ENCODE measurements around the gene ELF3. TPM values are rescaled to one million over a fixed set of nuclear protein-coding genes. Genes with fewer than 3 reads are reported as not detected.
"Not testable (repeated sequence)": the region's sequence is repeated elsewhere in the genome, so short reads cannot be mapped to it uniquely, and the experiment has no call there.

Gene ELF3
- total RNA-seq, 6 donors from 2014 or later: 82.8 to 261 (median 137) TPM

DNA sequence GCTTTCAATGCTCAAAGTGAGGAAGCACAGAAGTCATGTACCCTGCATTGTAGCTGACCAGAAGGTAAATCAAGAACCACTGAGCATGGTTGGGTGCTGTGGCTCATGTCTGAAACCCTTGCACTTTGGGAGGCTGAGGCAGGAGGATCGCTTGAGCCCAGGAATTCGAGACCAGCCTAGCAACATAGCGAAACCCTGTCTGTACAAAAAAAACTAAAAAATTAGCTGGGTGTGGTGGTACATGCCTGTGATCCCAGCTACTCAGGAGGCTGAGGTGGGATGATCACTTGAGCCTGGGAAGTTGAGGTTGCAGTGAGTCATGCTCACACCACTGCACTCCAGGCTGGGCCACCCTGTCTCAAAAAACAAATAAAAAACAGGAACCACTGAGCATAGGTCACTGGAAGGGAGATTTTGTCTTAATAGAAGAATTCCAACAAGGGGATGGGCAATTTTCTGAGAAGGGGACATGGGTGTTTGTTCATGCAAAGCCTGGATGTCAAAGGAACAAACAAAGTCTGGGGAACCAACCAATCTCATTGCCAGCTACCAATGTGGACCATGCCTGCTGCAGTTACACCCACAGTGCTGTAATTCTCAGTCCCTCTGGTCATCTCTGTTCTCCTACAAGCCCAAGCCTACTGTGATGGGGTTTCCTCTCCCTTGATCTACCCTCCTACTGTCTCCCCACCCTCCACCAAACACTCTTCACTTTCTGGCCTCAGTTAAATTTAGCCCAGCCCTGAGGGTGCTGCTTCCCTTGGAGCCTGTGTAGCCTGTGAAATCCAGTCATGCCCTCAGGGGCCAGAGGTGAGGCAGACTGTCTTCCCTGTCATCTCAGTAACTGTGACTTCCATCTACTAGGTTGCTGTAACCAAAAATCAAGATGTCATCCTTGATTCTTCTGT lies 47.9 kb downstream of the ELF3 start:
- Histone ChIP-seq H3K9me3 (no peaks in the 10 kb centered on the region), H3K4me1 (peaks cover 0 to 11% (median 2%) of the 10 kb centered on the region in 4 donors), H3K4me3 (no peak overlapping the region), H3K27ac (peak overlapping the region in 2 of 4 donors; percentile 10 to 48), H3K36me3 (no peaks in the 10 kb centered on the region), H3K27me3 (no peaks in the 10 kb centered on the region)
- 88 to 93% methylated on average over 3 of the region's 3 CpGs for WGBS, 2 donors
- TF ChIP-seq POLR2A (IDR thresholded peaks at IDR 0.05): no peak
- peak in 1 of 4 donors; percentile 83 for TF ChIP-seq EP300 (IDR thresholded peaks at IDR 0.05)
- peak in 1 of 2 donors; percentile 15 for TF ChIP-seq POLR2AphosphoS5 (IDR thresholded peaks at IDR 0.05)
- DNase-seq (peak in 1 of 2 donors; percentile 72), ATAC-seq (ENCODE audit: low FRiP score in 2 of 2) (peak; percentile 42 to 54)

DNA sequence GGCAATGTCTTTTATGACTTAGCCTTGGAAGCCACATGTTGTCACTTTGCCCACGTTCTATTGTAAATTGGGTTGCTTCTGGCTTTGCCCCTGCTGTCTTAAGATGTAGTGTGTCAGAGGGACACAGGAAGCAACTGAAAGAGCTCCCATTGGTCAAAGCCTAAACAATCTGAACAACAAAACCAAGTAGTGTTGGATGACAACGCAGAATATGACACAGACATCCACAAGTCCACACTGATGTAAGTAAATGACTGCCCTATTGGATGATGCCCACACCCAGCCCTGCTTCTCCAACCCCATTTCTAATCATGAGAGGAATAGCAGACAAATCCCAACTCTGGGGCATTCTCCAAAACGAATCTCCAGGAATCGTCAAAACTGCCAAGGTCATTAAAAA lies 50.7 kb downstream of the ELF3 start:
- no peaks in the 10 kb centered on the region for H3K9me3 ChIP-seq
- H3K36me3 ChIP-seq: no peaks in the 10 kb centered on the region
- ATAC-seq (ENCODE audit: low FRiP score in 2 of 2) (no peak), DNase-seq (no peak)
- H3K27ac ChIP-seq: no peak overlapping the region
- no peaks in the 10 kb centered on the region for H3K27me3 ChIP-seq
- H3K4me3 ChIP-seq: no peak overlapping the region
- WGBS, 2 donors: 90 to 93% methylated on average over 4 of the region's 4 CpGs
- TF ChIP-seq POLR2A (IDR thresholded peaks at IDR 0.05) (no peak), POLR2AphosphoS5 (IDR thresholded peaks at IDR 0.05) (no peak), EP300 (IDR thresholded peaks at IDR 0.05) (no peak)
- TF ChIP-seq, protein P1, sequence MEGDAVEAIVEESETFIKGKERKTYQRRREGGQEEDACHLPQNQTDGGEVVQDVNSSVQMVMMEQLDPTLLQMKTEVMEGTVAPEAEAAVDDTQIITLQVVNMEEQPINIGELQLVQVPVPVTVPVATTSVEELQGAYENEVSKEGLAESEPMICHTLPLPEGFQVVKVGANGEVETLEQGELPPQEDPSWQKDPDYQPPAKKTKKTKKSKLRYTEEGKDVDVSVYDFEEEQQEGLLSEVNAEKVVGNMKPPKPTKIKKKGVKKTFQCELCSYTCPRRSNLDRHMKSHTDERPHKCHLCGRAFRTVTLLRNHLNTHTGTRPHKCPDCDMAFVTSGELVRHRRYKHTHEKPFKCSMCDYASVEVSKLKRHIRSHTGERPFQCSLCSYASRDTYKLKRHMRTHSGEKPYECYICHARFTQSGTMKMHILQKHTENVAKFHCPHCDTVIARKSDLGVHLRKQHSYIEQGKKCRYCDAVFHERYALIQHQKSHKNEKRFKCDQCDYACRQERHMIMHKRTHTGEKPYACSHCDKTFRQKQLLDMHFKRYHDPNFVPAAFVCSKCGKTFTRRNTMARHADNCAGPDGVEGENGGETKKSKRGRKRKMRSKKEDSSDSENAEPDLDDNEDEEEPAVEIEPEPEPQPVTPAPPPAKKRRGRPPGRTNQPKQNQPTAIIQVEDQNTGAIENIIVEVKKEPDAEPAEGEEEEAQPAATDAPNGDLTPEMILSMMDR (IDR thresholded peaks at IDR 0.05): no peak
- H3K4me1 ChIP-seq: peaks cover 0 to 11% (median 2%) of the 10 kb centered on the region in 4 donors

DNA sequence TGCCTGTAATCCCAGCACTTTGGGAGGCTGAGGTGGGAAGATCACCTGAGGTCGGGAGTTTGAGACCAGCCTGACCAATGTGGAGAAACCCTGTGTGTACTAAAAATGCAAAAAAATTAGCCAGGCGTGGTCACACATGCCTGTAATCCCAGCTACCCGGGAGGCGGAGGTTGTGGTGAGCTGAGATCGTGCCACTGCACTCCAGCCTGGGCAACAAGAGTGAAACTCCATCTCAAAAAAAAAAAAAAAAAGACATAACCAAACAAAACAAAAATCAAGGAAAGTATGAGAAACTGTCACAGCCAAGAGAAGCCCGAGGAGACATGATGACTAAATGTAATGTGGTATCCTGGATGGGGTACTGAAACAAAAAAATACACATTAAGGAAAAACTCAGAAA lies 51.4 kb downstream of the ELF3 start:
- not testable (repeated sequence) for H3K4me3 ChIP-seq; H3K27ac ChIP-seq; H3K36me3 ChIP-seq; H3K27me3 ChIP-seq; H3K9me3 ChIP-seq; H3K4me1 ChIP-seq; ATAC-seq (ENCODE audit: low FRiP score in 2 of 2); DNase-seq
- 69 to 76% methylated on average over 6 of the region's 6 CpGs for WGBS, 2 donors

DNA sequence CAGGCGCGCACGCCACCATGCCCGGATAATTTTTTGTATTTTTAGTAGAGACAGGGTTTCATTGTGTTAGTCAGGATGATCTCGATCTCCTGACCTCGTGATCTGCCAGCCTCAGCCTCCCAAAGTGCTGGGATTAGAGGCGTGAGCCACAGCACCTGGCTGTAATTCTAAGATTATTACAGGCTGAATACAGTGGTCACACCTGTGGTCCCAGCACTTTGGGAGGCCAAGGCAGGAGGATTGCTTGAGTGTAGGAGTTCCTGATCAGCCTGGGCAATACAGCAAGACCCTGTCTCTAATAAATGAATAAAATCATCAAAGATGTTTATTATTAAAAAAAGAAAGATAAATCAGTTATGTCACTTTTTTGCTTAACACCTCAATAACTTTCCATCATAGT lies 52.2 kb downstream of the ELF3 start:
- not testable (repeated sequence) for H3K36me3 ChIP-seq; ATAC-seq (ENCODE audit: low FRiP score in 2 of 2); H3K27ac ChIP-seq; H3K9me3 ChIP-seq; DNase-seq; H3K4me1 ChIP-seq; H3K27me3 ChIP-seq; H3K4me3 ChIP-seq
- 95 to 96% methylated on average over 7 of the region's 7 CpGs for WGBS, 2 donors

DNA sequence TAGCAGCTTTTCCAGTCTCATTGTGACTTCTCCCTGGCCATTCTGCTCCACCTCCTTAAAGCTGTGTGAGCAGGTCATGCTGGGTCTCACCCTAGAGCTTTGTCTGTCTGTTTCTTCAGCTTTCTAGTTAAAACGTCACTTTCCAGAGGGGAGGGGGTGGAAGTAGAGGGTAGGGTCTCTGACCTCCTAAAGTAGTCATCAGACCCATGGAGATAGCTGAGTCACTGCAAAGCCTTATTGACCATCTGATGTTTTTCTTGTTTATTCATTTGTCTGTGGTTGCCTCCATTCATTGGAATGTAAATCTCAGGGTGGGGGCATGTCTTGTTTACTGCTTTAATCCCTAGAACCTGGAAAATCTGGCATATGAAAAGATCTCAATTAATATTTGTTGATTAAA lies 52.7 kb downstream of the ELF3 start:
- ATAC-seq (ENCODE audit: low FRiP score in 2 of 2): no peak
- H3K4me1 ChIP-seq: peaks cover 0 to 2% (median 0%) of the 10 kb centered on the region in 4 donors
- TF ChIP-seq POLR2AphosphoS5 (IDR thresholded peaks at IDR 0.05): no peak
- TF ChIP-seq EP300 (IDR thresholded peaks at IDR 0.05): no peak
- TF ChIP-seq POLR2A (IDR thresholded peaks at IDR 0.05): no peak
- TF ChIP-seq, protein P1 (IDR thresholded peaks at IDR 0.05): no peak
- no peaks in the 10 kb centered on the region for H3K27me3 ChIP-seq
- no peak overlapping the region for H3K4me3 ChIP-seq
- 21 to 56% methylated on average over 1 of the region's 1 CpG for whole genome bisulfite sequencing, 2 donors
- DNase-seq: no peak
- H3K36me3 ChIP-seq: no peaks in the 10 kb centered on the region
- no peaks in the 10 kb centered on the region for H3K9me3 ChIP-seq
- H3K27ac ChIP-seq: no peak overlapping the region

DNA sequence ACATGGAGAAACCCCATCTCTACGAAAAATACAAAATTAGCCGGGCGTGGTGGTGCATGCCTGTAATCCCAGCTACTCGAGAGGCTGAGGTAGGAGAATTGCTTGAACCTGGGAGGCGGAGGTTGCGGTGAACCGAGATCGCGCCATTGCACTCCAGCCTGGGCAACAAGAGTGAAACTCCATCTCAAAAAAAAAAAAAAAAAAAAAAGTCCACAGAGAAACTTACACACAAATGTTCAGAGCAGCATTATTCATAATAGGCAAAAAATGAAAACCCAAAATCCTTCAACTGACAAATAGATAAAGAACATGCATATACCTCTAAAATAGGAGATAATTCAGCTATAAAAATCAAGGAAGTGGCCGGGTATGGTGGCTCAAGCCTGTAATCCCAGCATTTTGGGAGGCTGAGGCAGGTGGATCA lies 54.5 kb downstream of the ELF3 start:
- H3K9me3 ChIP-seq; H3K27me3 ChIP-seq; ATAC-seq (ENCODE audit: low FRiP score in 2 of 2); H3K4me3 ChIP-seq; H3K36me3 ChIP-seq; DNase-seq; H3K27ac ChIP-seq; H3K4me1 ChIP-seq: not testable (repeated sequence)
- 88 to 89% methylated on average over 10 of the region's 10 CpGs for WGBS, 2 donors

Small RNAs within 50 kb of the gene (small RNA-seq; reads per million reads assigned to genes)
- gene AL691482.1: 0 to 0.37 (median 0) reads per million in 4 donors
- 0 reads per million in 4 donors for gene AL691482.2
- gene MIR6740: 0 to 1.3 (median 0) reads per million in 4 donors
- 0 reads per million in 4 donors for gene RF00156

Other genes starting within 250 kb of the ELF3 start
- gene IPO9, start 181.4 kb upstream of the ELF3 start, total RNA-seq: 10 to 100 TPM; 22.8 to 46.7 (median 35.7) TPM
- gene SHISA4, start 121.7 kb upstream of the ELF3 start, total RNA-seq: 10 to 100 TPM in 5 of 6 donors, 1 to 10 TPM in 1; 4.6 to 20.9 (median 11.8) TPM
- 10 to 100 TPM; 16.6 to 28.1 (median 22.9) TPM for gene LMOD1, start 64.0 kb upstream of the ELF3 start, total RNA-seq
- gene TIMM17A, start 55.1 kb upstream of the ELF3 start, total RNA-seq: 10 to 100 TPM; 11.7 to 38.9 (median 23.2) TPM
- 100 to 1,000 TPM in 2 of 6 donors, 10 to 100 TPM in 4; 67.7 to 116 (median 76.5) TPM for gene RNPEP, start 27.9 kb upstream of the ELF3 start, total RNA-seq
- under 1 TPM in 3 of 6 donors, not detected in 3; under 0.01 to 0.07 (median 0.03) TPM for gene GPR37L1, start 112.3 kb downstream of the ELF3 start, total RNA-seq
- gene ARL8A, start 134.2 kb downstream of the ELF3 start, total RNA-seq: 10 to 100 TPM; 65.7 to 96.3 (median 88.4) TPM
- gene PTPN7, start 150.0 kb downstream of the ELF3 start, total RNA-seq: 1 to 10 TPM; 4.6 to 9.3 (median 7.7) TPM
- gene LGR6, start 183.2 kb downstream of the ELF3 start, total RNA-seq: 1 to 10 TPM in 3 of 6 donors, under 1 TPM in 3; 0.46 to 5.2 (median 1.1) TPM